Hepatocyte (in vitro differentiated cells): ENCODE results near the gene BEST1. TPM values are rescaled to one million over a fixed set of nuclear protein-coding genes. Genes with fewer than 3 reads are reported as not detected.

Experiments used
- DNase-seq: peaks from one replicate; pipeline ENCODE4 v3.0.0-alpha.2; 2016; ENCODE audit warnings: low spot score
- H2AFZ ChIP-seq: fragments of 200-600 bp; sonication (generic); 2 replicates; pipeline ENCODE4 v1.6.0; 2016; ENCODE audit warnings: antibody characterized with exemption, mild to moderate bottlenecking
- H3K27ac ChIP-seq: fragments of 200-600 bp; sonication (generic); 2 replicates; pipeline ENCODE4 v1.5.1; 2016; ENCODE audit warnings: mild to moderate bottlenecking
- H3K27me3 ChIP-seq: fragments of 200-600 bp; sonication (generic); 2 replicates; pipeline ENCODE4 v1.6.1; 2016
- H3K36me3 ChIP-seq: fragments of 200-600 bp; sonication (generic); replicated peaks from 2 replicates; pipeline ENCODE4 v1.5.1; 2016; ENCODE audit warnings: low read depth; ENCODE audit not compliant: insufficient read depth
- H3K4me1 ChIP-seq: fragments of 200-600 bp; sonication (generic); 2 replicates; pipeline ENCODE4 v1.5.1; 2016; ENCODE audit warnings: mild to moderate bottlenecking, moderate library complexity; ENCODE audit not compliant: insufficient read depth
- H3K4me2 ChIP-seq: fragments of 200-600 bp; sonication (generic); 2 replicates; pipeline ENCODE4 v1.6.0; 2016
- H3K4me3 ChIP-seq: fragments of 200-600 bp; sonication (generic); 2 replicates; pipeline ENCODE4 v1.5.1; 2016; ENCODE audit warnings: mild to moderate bottlenecking
- H3K79me2 ChIP-seq: fragments of 200-600 bp; sonication (generic); 2 replicates; pipeline ENCODE4 v1.6.0; 2017; ENCODE audit warnings: mild to moderate bottlenecking
- H3K9me2 ChIP-seq: fragments of 200-600 bp; sonication (generic); replicated peaks from 2 replicates; pipeline ENCODE4 v1.6.0; 2017; ENCODE audit warnings: mild to moderate bottlenecking; ENCODE audit not compliant: insufficient read depth
- H3K9me3 ChIP-seq: fragments of 200-600 bp; sonication (generic); 2 replicates; pipeline ENCODE4 v1.5.1; 2016; ENCODE audit warnings: low read depth, mild to moderate bottlenecking
- H4K20me1 ChIP-seq: fragments of 200-600 bp; sonication (generic); 2 replicates; pipeline ENCODE4 v1.6.0; 2016; ENCODE audit warnings: mild to moderate bottlenecking; ENCODE audit not compliant: insufficient read depth, poor library complexity, severe bottlenecking
- EZH2 ChIP-seq: fragments of 200-600 bp; sonication (generic); IDR thresholded peaks from 2 replicates; pipeline ENCODE4 v1.6.1; 2016; ENCODE audit warnings: antibody characterized with exemption, mild to moderate bottlenecking, borderline replicate concordance
- EZH2phosphoT487 ChIP-seq: fragments of 200-600 bp; sonication (generic); IDR thresholded peaks from one replicate; pipeline ENCODE4 v1.6.1; 2018; ENCODE audit warnings: antibody characterized with exemption, mild to moderate bottlenecking, low read depth, moderate library complexity; ENCODE audit not compliant: unreplicated experiment, severe bottlenecking
- WGBS: methylation state at CpG from one replicate; pipeline ENCODE4 v1.1.6; 2016; ENCODE audit warnings: low lambda C conversion rate; ENCODE audit errors: missing lambda C conversion rate; 5-methylcytosine and 5-hydroxymethylcytosine counted together
- polyA plus RNA-seq: library from polyadenylated mRNA; unstranded; fragments of >200 nt; fragmentation: Nextera tagmentation; extraction: Ambion mirVana; gene quantifications from 2 replicates; pipeline ENCODE4 v1.2.1, GENCODE V29; 2016
- total RNA-seq: library from RNA; depleted of rRNA; stranded (reverse); fragments of >200 nt; gene quantifications from 2 replicates; pipeline ENCODE4 v1.2.3, GENCODE V29; 2014
- TF ChIP-seq, protein P1 (sequence below): fragments of 200-600 bp; sonication (generic); IDR thresholded peaks from 2 replicates; pipeline ENCODE4 v1.5.1; 2016; ENCODE audit warnings: antibody characterized with exemption, mild to moderate bottlenecking; ENCODE audit not compliant: poor library complexity

Gene BEST1
- total and polyA plus RNA-seq, 2 experiments from 2014 or later = 3.5 to 5.7 TPM

DNA sequence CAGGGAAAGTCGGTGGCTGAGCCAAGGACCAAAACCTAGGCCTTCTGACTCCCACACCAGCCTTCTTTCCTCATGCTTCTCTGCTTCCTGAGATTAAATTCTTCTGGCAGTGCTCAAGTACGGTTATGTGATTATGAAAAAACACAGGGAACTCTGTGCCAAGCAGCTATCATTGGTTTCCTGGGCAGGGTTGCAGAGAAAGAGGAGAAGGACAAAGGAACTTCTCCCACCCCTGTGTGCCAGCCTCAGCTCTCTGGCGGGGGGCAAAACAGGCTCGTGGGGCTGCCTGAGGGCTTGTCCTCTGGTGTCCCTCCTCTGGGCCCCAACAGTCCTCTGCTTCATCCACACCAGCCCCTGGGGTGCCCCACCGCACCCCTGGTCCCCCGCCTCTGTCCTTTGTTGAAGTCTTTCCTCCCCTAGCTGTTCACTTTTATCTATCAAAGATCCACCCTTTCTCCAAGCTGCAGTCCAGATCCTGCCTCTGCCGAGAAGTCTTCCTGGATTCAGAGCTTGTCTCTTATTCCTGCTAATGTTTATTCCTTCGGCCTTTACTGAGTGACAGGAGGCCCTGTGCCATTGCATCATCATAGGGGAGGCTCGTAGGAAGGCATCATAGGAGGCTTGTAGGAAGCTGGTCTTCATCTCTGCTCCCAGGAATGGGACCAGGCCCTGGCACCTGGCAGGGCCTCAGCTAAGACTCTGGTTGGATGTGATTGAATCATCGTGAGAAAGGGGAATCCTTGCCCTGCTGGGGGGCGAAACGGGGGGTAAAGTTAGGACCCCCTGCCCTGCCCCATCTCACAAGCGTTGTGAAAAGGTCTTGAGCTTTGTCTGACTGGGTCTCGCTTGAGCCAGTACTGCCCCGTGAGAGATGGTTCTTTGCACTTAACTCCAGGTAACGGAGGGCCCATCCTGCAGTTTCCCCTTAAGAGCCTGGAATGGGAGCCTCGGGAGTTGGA lies 28.8 kb downstream of the BEST1 start:
- TF ChIP-seq, protein P1, sequence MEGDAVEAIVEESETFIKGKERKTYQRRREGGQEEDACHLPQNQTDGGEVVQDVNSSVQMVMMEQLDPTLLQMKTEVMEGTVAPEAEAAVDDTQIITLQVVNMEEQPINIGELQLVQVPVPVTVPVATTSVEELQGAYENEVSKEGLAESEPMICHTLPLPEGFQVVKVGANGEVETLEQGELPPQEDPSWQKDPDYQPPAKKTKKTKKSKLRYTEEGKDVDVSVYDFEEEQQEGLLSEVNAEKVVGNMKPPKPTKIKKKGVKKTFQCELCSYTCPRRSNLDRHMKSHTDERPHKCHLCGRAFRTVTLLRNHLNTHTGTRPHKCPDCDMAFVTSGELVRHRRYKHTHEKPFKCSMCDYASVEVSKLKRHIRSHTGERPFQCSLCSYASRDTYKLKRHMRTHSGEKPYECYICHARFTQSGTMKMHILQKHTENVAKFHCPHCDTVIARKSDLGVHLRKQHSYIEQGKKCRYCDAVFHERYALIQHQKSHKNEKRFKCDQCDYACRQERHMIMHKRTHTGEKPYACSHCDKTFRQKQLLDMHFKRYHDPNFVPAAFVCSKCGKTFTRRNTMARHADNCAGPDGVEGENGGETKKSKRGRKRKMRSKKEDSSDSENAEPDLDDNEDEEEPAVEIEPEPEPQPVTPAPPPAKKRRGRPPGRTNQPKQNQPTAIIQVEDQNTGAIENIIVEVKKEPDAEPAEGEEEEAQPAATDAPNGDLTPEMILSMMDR = no peak
- no peaks in the 10 kb centered on the region for H3K9me2 ChIP-seq
- H3K36me3 ChIP-seq = no peaks in the 10 kb centered on the region
- no peaks in the 10 kb centered on the region for H4K20me1 ChIP-seq
- no peak for DNase-seq
- H3K27me3 ChIP-seq = no peaks in the 10 kb centered on the region
- no peak overlapping the region for H3K4me3 ChIP-seq
- WGBS = 77% methylated on average over 17 of the region's 17 CpGs
- H3K4me1 ChIP-seq = peaks cover 41% of the 10 kb centered on the region
- peak overlapping the region; percentile 57 for H3K27ac ChIP-seq
- H3K4me2 ChIP-seq = no peak overlapping the region
- no peaks in the 10 kb centered on the region for H3K9me3 ChIP-seq
- H2AFZ ChIP-seq = no peak overlapping the region
- H3K79me2 ChIP-seq = peaks cover 3% of the 10 kb centered on the region

DNA sequence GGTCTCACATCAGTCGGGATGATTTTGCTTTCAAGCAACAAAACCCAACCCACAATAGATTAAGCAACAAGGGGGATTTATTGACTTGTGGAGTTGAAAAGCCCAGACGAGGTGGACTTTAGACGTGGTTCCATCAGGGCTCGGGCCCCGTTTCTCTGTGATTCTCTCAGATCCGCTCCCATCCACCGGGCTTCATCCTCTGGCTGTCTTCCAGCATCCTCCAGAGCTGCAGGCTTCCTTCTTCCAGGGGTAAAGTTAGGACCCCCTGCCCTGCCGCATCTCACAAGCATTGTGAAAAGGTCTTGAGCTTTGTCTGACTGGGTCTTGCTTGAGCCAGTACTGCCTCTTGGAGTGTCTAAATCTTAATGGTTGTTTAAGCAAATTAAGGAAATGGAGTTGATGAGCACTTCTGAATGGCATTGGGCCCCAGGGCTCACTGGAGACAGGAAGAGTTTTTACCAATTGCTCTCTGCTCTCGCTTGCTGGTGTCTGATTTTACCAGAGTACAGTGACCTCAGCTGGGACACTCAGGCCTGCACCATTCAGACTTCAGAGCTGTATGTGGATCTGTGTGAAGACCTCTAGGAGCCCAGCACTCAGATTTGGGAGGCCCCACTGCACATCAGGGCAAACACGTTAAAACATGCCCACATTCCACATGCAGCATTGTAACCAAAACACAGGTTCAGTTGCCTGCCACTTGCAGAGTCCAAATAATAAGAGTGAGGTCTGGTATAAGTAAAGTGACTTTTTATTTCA lies 30.8 kb downstream of the BEST1 start:
- DNase-seq = peak; percentile 67
- peak overlapping the region; percentile 67 for H3K27ac ChIP-seq
- no peak overlapping the region for H2AFZ ChIP-seq
- peaks cover 4% of the 10 kb centered on the region for H3K79me2 ChIP-seq
- no peaks in the 10 kb centered on the region for H4K20me1 ChIP-seq
- no peaks in the 10 kb centered on the region for H3K9me2 ChIP-seq
- 71% methylated on average over 10 of the region's 10 CpGs for WGBS
- peaks cover 33% of the 10 kb centered on the region for H3K4me1 ChIP-seq
- H3K4me3 ChIP-seq = no peak overlapping the region
- peak overlapping the region; percentile 39 for H3K4me2 ChIP-seq
- H3K9me3 ChIP-seq = no peaks in the 10 kb centered on the region
- H3K27me3 ChIP-seq = no peaks in the 10 kb centered on the region
- no peak for TF ChIP-seq EZH2phosphoT487
- TF ChIP-seq, protein P1 = no peak
- TF ChIP-seq EZH2 = no peak
- no peaks in the 10 kb centered on the region for H3K36me3 ChIP-seq

DNA sequence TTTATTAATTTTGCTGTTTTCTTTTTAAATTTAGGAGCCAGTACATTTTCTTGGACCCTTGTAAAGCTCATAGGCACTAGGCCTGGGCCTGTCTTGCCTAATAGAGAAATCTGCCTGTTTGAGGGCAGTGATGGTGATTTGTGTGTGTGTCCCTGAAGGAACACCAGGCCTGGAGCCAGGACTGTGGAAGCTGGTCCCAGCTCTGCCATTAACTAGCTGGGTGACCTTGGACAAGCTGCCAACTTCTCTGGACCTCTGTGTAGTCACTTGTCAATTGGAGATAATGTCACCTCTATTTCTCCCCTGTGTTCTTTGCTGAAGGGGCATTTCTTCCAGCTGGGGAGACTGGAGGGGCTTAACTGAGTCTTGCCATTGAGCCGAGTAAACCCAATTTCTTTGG lies 33.3 kb downstream of the BEST1 start:
- Histone ChIP-seq H3K27me3 (no peaks in the 10 kb centered on the region), H3K9me3 (peaks cover 6% of the 10 kb centered on the region), H3K9me2 (no peaks in the 10 kb centered on the region), H2AFZ (no peak overlapping the region), H3K4me3 (no peak overlapping the region), H4K20me1 (no peaks in the 10 kb centered on the region), H3K4me2 (no peak overlapping the region), H3K36me3 (no peaks in the 10 kb centered on the region), H3K79me2 (peaks cover 3% of the 10 kb centered on the region), H3K4me1 (peaks cover 35% of the 10 kb centered on the region), H3K27ac (no peak overlapping the region)
- TF ChIP-seq EZH2 = no peak
- TF ChIP-seq EZH2phosphoT487 = no peak
- no peak for DNase-seq
- WGBS = 100% methylated on average over 1 of the region's 1 CpG

DNA sequence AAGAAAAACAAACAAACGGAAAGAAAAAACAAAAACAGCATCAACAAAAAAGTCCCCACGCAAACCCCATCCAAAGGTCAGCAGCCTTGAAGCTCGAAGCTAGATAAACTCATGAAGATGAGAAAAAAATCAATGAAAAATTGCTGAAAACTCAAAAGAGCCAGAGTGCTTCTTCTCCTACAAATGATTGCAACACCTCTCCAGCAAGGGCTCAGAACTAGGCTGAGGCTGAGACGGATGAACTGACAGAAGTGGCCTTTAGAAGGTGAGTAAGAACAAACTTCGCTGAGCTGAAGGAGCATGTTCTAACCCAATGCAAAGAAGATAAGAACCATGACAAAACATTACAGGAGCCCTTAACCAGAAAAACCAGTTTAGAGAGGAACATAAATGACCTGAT lies 35.7 kb downstream of the BEST1 start:
- DNase-seq = peak; percentile 79
- 46% methylated on average over 5 of the region's 5 CpGs for WGBS
- Histone ChIP-seq H3K27me3 (no peaks in the 10 kb centered on the region), H3K27ac (peak overlapping the region; percentile 76), H3K4me1 (peaks cover 22% of the 10 kb centered on the region), H3K9me3 (peaks cover 6% of the 10 kb centered on the region), H3K9me2 (no peaks in the 10 kb centered on the region), H3K79me2 (peaks cover 3% of the 10 kb centered on the region), H2AFZ (no peak overlapping the region), H4K20me1 (no peaks in the 10 kb centered on the region), H3K4me2 (peak overlapping the region; percentile 25), H3K36me3 (no peaks in the 10 kb centered on the region), H3K4me3 (no peak overlapping the region)
- no peak for TF ChIP-seq EZH2
